Gastroesophageal sphincter (tissue), 3 donors: ENCODE data around the gene STRN.

Experiments
- EP300 ChIP-seq: sonication (generic); formaldehyde crosslinking; IDR thresholded peaks from one replicate; pipeline ENCODE4 v1.6.1; 2017; ENCODE audit warnings: antibody characterized with exemption, mild to moderate bottlenecking
- POLR2A ChIP-seq, 2 donors: fragments of 450-650 bp; IDR thresholded peaks; one replicate each; pipeline ENCODE4 v1.6.1; 2017; ENCODE audit warnings: antibody characterized with exemption in 2 of 2, mild to moderate bottlenecking in 2 of 2, moderate library complexity in 1 of 2
- POLR2AphosphoS5 ChIP-seq: sonication (generic); formaldehyde crosslinking; IDR thresholded peaks from one replicate; pipeline ENCODE4 v1.6.1; 2017; ENCODE audit warnings: antibody characterized with exemption
- TF ChIP-seq, protein P1 (sequence below), 4 experiments: fragments of 200-600 bp in 2 of 4; fragments of 450-650 bp in 2 of 4; sonication (generic) in 1 of 4; IDR thresholded peaks; one replicate each; pipeline ENCODE4 v1.5.1; 2017 to 2019; ENCODE audit warnings: antibody characterized with exemption in 4 of 4, mild to moderate bottlenecking in 2 of 4, moderate library complexity in 2 of 4

DNA sequence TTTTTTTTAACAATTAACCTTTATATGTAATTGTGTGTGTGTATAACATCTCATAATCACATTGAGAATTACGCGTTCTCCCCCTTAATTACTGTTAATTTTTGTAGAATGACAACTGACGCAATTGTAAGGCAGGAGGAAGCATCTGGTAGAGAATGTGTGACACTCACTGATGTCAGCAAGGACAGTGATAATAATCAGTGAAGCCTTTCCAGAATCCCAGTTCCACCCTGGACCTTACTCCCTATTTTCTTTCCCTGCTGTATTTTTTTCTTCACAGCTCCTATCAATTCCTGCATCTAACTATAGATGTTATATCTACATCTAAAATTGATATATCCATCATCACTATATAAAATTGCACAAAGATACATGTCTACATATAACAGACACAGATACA lies 16.1 kb upstream of the STRN start:
- TF ChIP-seq, protein P1, sequence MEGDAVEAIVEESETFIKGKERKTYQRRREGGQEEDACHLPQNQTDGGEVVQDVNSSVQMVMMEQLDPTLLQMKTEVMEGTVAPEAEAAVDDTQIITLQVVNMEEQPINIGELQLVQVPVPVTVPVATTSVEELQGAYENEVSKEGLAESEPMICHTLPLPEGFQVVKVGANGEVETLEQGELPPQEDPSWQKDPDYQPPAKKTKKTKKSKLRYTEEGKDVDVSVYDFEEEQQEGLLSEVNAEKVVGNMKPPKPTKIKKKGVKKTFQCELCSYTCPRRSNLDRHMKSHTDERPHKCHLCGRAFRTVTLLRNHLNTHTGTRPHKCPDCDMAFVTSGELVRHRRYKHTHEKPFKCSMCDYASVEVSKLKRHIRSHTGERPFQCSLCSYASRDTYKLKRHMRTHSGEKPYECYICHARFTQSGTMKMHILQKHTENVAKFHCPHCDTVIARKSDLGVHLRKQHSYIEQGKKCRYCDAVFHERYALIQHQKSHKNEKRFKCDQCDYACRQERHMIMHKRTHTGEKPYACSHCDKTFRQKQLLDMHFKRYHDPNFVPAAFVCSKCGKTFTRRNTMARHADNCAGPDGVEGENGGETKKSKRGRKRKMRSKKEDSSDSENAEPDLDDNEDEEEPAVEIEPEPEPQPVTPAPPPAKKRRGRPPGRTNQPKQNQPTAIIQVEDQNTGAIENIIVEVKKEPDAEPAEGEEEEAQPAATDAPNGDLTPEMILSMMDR (IDR thresholded peaks at IDR 0.05): no peak
- no peak for TF ChIP-seq POLR2AphosphoS5
- TF ChIP-seq POLR2A (IDR thresholded peaks at IDR 0.05): no peak
- TF ChIP-seq EP300: no peak
